GM23338 (cell line): ENCODE data around the gene PIP5K1C. TPM values are rescaled to one million over a fixed set of nuclear protein-coding genes. Genes with fewer than 3 reads are reported as not detected.

Source experiments
- ATAC-seq: fragments of 200-7000 bp; cut with Tn5 transposase; 3 replicates; pipeline ENCODE4 v1.9.1; 2020
- DNase-seq: peaks from one replicate; pipeline ENCODE4 v3.0.0-alpha.2; 2015; ENCODE audit warnings: low spot score
- H2AFZ ChIP-seq: fragments of 200-600 bp; sonication (generic); 2 replicates; pipeline ENCODE4 v1.8.0; 2016; ENCODE audit warnings: antibody characterized with exemption, mild to moderate bottlenecking, moderate library complexity
- H3F3A ChIP-seq: fragments of 200-600 bp; sonication (generic); replicated peaks from 2 replicates; pipeline ENCODE4 v1.8.0; 2017; ENCODE audit warnings: antibody characterized with exemption, mixed run types, low read depth
- H3K27ac ChIP-seq: fragments of 200-600 bp; sonication (generic); 2 replicates; pipeline ENCODE4 v1.6.1; 2016; ENCODE audit warnings: low read depth
- H3K27me3 ChIP-seq: fragments of 200-600 bp; sonication (generic); 2 replicates; pipeline ENCODE4 v1.8.0; 2016; ENCODE audit warnings: mild to moderate bottlenecking, mixed run types, moderate library complexity; ENCODE audit not compliant: insufficient read depth
- H3K36me3 ChIP-seq: fragments of 200-600 bp; sonication (generic); 2 replicates; pipeline ENCODE4 v1.8.0; 2016; ENCODE audit warnings: mild to moderate bottlenecking; ENCODE audit not compliant: insufficient read depth
- H3K4me1 ChIP-seq: fragments of 200-600 bp; sonication (generic); 2 replicates; pipeline ENCODE4 v1.8.0; 2016; ENCODE audit warnings: mild to moderate bottlenecking, moderate library complexity; ENCODE audit not compliant: insufficient read depth
- H3K4me2 ChIP-seq: fragments of 200-600 bp; sonication (generic); 2 replicates; pipeline ENCODE4 v1.7.1; 2017; ENCODE audit warnings: mixed run types
- H3K4me3 ChIP-seq: fragments of 200-600 bp; sonication (generic); 2 replicates; pipeline ENCODE4 v1.6.1; 2016; ENCODE audit warnings: mixed run types
- H3K79me2 ChIP-seq: fragments of 200-600 bp; sonication (generic); replicated peaks from 2 replicates; pipeline ENCODE4 v1.8.0; 2017; ENCODE audit warnings: mild to moderate bottlenecking; ENCODE audit not compliant: insufficient read depth
- H3K9me2 ChIP-seq: fragments of 200-600 bp; sonication (generic); 2 replicates; pipeline ENCODE4 v1.8.0; 2017; ENCODE audit not compliant: insufficient read depth
- H4K20me1 ChIP-seq: fragments of 200-600 bp; sonication (generic); replicated peaks from 2 replicates; pipeline ENCODE4 v1.8.0; 2017; ENCODE audit warnings: mild to moderate bottlenecking; ENCODE audit not compliant: insufficient read depth
- H3K27ac Mint-ChIP-seq: 2 replicates; pipeline ENCODE4 v1.8.0; 2020; ENCODE audit warnings: inconsistent platforms, mild to moderate bottlenecking, moderate library complexity, mixed read lengths
- H3K27me3 Mint-ChIP-seq: 3 replicates; pipeline ENCODE4 v1.8.0; 2022; ENCODE audit warnings: low read depth, mild to moderate bottlenecking, moderate library complexity, mixed read lengths, inconsistent platforms; ENCODE audit not compliant: insufficient read depth, poor library complexity
- H3K36me3 Mint-ChIP-seq: 3 replicates; pipeline ENCODE4 v1.8.0; 2021; ENCODE audit warnings: low read depth, mild to moderate bottlenecking, inconsistent platforms, moderate library complexity, mixed read lengths
- H3K4me1 Mint-ChIP-seq: 3 replicates; pipeline ENCODE4 v1.8.0; 2020; ENCODE audit warnings: mild to moderate bottlenecking, inconsistent platforms, mixed read lengths
- H3K4me3 Mint-ChIP-seq: 3 replicates; pipeline ENCODE4 v1.8.0; 2021; ENCODE audit warnings: moderate library complexity, mild to moderate bottlenecking, inconsistent platforms, mixed read lengths
- H3K9me3 Mint-ChIP-seq: 3 replicates; pipeline ENCODE4 v1.8.0; 2020; ENCODE audit warnings: moderate library complexity, mild to moderate bottlenecking, inconsistent platforms, mixed read lengths
- CREB1 ChIP-seq: fragments of 250-450 bp; sonication (Bioruptor Pico); IDR thresholded peaks from 2 replicates; pipeline ENCODE4 v1.5.0; 2020; ENCODE audit warnings: low read depth, mild to moderate bottlenecking, moderate library complexity
- CTCF ChIP-seq, 2 experiments: fragments of 200-600 bp in 1 of 2; sonication (generic) in 1 of 2; conservative IDR thresholded peaks; 2 replicates each; pipeline versions ENCODE4 v1.5.1 to v1.6.1; 2016 to 2017; ENCODE audit warnings: antibody characterized with exemption in 2 of 2, low read depth in 2 of 2, mild to moderate bottlenecking in 2 of 2, moderate library complexity in 1 of 2
- EZH2 ChIP-seq: fragments of 200-600 bp; sonication (generic); IDR thresholded peaks from one replicate; pipeline ENCODE4 v1.8.0; 2017; ENCODE audit warnings: antibody characterized with exemption, mild to moderate bottlenecking, low read depth; ENCODE audit not compliant: unreplicated experiment
- EZH2phosphoT487 ChIP-seq: fragments of 200-600 bp; sonication (generic); IDR thresholded peaks from one replicate; pipeline ENCODE4 v1.8.1; 2018; ENCODE audit warnings: antibody characterized with exemption; ENCODE audit not compliant: unreplicated experiment
- JUNB ChIP-seq: IDR thresholded peaks from one replicate; pipeline ENCODE4 v1.6.1; 2016; ENCODE audit warnings: antibody characterized with exemption; ENCODE audit not compliant: unreplicated experiment
- NANOG ChIP-seq: IDR thresholded peaks from 2 replicates; pipeline ENCODE4 v1.6.1; 2016; ENCODE audit warnings: antibody characterized with exemption, borderline replicate concordance
- POLR2AphosphoS5 ChIP-seq: IDR thresholded peaks from 2 replicates; pipeline ENCODE4 v1.6.1; 2016; ENCODE audit warnings: antibody characterized with exemption, low read depth
- STAT1 ChIP-seq: IDR thresholded peaks from one replicate; pipeline ENCODE4 v1.6.1; 2016; ENCODE audit warnings: antibody characterized with exemption; ENCODE audit not compliant: unreplicated experiment
- ZNF114 ChIP-seq: fragments of 250-450 bp; sonication (Bioruptor Pico); IDR thresholded peaks from 2 replicates; pipeline ENCODE4 v1.5.0; 2020; ENCODE audit warnings: mild to moderate bottlenecking, moderate library complexity
- ZNF331 ChIP-seq: fragments of 250-450 bp; sonication (Bioruptor Pico); IDR thresholded peaks from 2 replicates; pipeline ENCODE4 v1.5.0; 2020; ENCODE audit warnings: low read depth, mild to moderate bottlenecking, moderate library complexity
- polyA plus RNA-seq: library from polyadenylated mRNA; unstranded; fragments of >200 nt; fragmentation: Nextera tagmentation; extraction: Ambion mirVana; gene quantifications from 2 replicates; pipeline ENCODE4 v1.2.1, GENCODE V29; 2016
- total RNA-seq: library from RNA; depleted of rRNA; stranded (reverse); fragments of >200 nt; shearing (Covaris generic); gene quantifications from 2 replicates; pipeline ENCODE4 v1.2.3, GENCODE V29; 2014
- TF ChIP-seq, protein P1 (sequence below): fragments of 250-450 bp; sonication (Bioruptor Pico); IDR thresholded peaks from 2 replicates; pipeline ENCODE4 v1.5.0; 2020; ENCODE audit warnings: mild to moderate bottlenecking, moderate library complexity
- TF ChIP-seq, protein P2 (sequence below): IDR thresholded peaks from 2 replicates; pipeline ENCODE4 v1.6.1; 2016; ENCODE audit warnings: antibody characterized with exemption
- TF ChIP-seq, protein P3 (sequence below): IDR thresholded peaks from one replicate; pipeline ENCODE4 v1.6.1; 2018; ENCODE audit warnings: antibody characterized with exemption; ENCODE audit not compliant: unreplicated experiment

The PIP5K1C gene
- total and polyA plus RNA-seq, 2 experiments from 2014 or later: 11.8 to 46.7 TPM

DNA sequence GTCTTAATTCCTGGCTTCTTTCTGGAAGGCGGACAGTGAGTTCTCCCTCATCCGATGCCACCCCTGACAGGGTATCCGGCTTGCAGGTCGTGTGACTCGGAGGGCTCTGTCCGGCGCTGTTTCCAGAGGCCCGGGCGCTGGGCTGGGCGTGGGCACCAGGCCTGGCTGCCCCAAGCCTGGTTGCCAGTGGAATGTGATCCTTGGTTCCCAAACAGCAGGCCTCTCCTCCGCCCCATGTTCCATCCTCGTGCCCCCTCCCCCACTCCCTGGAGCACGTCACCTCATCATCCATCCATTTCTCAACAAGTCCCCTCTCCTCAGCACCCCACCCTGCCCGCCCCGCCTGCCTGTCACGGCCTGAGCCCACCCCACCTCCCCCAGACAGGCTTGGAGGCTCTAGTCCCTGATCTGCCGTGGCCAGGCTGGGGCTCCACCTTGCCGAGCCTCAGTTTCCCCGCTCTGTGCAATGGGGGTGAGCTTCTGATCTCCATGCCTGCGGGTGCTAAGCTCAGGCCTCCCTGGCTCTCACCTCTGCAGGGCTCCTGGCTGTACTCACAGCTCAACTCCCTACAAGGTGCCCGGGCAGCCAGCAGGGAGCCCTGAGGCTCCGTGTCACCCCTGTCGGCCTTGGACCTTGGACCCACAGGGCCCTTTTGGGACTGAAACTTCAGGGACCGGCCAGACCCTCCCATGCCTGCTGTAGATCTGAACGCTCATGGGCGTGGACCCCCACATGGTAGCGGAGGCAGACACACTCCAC, 95.9 kb downstream of the PIP5K1C start:
- peaks cover 11% of the 10 kb centered on the region for H3K27me3 ChIP-seq
- peaks cover 10% of the 10 kb centered on the region for H3K4me1 ChIP-seq
- no peak overlapping the region for H3K27ac ChIP-seq
- H3K4me2 ChIP-seq: no peak overlapping the region
- H3K4me1 Mint-ChIP-seq: peaks cover 11% of the 10 kb centered on the region
- DNase-seq (no peak), ATAC-seq (no peak)
- H3F3A ChIP-seq: peaks cover 4% of the 10 kb centered on the region; the same call in 1 of the 2 replicates
- no peaks in the 10 kb centered on the region for H3K79me2 ChIP-seq
- H3K36me3 ChIP-seq: no peaks in the 10 kb centered on the region
- H3K4me3 Mint-ChIP-seq: no peak overlapping the region
- no peaks in the 10 kb centered on the region for H4K20me1 ChIP-seq
- no peaks in the 10 kb centered on the region for H3K9me2 ChIP-seq
- TF ChIP-seq ZNF114 (CRISPR knock-in tag) (no peak), CREB1 (CRISPR knock-in tag) (no peak), NANOG (no peak), POLR2AphosphoS5 (no peak), STAT1 (no peak), EZH2phosphoT487 (no peak), ZNF331 (CRISPR knock-in tag) (no peak), EZH2 (no peak), JUNB (no peak), CTCF (conservative IDR thresholded peaks at IDR 0.05; ENCODE audit: low read depth in 2 of 2) (no peak)
- TF ChIP-seq, protein P1, sequence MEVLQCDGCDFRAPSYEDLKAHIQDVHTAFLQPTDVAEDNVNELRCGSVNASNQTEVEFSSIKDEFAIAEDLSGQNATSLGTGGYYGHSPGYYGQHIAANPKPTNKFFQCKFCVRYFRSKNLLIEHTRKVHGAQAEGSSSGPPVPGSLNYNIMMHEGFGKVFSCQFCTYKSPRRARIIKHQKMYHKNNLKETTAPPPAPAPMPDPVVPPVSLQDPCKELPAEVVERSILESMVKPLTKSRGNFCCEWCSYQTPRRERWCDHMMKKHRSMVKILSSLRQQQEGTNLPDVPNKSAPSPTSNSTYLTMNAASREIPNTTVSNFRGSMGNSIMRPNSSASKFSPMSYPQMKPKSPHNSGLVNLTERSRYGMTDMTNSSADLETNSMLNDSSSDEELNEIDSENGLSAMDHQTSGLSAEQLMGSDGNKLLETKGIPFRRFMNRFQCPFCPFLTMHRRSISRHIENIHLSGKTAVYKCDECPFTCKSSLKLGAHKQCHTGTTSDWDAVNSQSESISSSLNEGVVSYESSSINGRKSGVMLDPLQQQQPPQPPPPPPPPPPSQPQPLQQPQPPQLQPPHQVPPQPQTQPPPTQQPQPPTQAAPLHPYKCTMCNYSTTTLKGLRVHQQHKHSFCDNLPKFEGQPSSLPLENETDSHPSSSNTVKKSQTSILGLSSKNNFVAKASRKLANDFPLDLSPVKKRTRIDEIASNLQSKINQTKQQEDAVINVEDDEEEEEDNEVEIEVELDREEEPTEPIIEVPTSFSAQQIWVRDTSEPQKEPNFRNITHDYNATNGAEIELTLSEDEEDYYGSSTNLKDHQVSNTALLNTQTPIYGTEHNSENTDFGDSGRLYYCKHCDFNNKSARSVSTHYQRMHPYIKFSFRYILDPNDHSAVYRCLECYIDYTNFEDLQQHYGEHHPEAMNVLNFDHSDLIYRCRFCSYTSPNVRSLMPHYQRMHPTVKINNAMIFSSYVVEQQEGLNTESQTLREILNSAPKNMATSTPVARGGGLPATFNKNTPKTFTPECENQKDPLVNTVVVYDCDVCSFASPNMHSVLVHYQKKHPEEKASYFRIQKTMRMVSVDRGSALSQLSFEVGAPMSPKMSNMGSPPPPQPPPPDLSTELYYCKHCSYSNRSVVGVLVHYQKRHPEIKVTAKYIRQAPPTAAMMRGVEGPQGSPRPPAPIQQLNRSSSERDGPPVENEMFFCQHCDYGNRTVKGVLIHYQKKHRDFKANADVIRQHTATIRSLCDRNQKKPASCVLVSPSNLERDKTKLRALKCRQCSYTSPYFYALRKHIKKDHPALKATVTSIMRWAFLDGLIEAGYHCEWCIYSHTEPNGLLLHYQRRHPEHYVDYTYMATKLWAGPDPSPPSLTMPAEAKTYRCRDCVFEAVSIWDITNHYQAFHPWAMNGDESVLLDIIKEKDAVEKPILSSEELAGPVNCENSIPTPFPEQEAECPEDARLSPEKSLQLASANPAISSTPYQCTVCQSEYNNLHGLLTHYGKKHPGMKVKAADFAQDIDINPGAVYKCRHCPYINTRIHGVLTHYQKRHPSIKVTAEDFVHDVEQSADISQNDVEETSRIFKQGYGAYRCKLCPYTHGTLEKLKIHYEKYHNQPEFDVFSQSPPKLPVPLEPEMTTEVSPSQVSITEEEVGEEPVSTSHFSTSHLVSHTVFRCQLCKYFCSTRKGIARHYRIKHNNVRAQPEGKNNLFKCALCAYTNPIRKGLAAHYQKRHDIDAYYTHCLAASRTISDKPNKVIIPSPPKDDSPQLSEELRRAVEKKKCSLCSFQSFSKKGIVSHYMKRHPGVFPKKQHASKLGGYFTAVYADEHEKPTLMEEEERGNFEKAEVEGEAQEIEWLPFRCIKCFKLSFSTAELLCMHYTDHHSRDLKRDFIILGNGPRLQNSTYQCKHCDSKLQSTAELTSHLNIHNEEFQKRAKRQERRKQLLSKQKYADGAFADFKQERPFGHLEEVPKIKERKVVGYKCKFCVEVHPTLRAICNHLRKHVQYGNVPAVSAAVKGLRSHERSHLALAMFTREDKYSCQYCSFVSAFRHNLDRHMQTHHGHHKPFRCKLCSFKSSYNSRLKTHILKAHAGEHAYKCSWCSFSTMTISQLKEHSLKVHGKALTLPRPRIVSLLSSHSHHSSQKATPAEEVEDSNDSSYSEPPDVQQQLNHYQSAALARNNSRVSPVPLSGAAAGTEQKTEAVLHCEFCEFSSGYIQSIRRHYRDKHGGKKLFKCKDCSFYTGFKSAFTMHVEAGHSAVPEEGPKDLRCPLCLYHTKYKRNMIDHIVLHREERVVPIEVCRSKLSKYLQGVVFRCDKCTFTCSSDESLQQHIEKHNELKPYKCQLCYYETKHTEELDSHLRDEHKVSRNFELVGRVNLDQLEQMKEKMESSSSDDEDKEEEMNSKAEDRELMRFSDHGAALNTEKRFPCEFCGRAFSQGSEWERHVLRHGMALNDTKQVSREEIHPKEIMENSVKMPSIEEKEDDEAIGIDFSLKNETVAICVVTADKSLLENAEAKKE: no peak
- TF ChIP-seq, protein P2, sequence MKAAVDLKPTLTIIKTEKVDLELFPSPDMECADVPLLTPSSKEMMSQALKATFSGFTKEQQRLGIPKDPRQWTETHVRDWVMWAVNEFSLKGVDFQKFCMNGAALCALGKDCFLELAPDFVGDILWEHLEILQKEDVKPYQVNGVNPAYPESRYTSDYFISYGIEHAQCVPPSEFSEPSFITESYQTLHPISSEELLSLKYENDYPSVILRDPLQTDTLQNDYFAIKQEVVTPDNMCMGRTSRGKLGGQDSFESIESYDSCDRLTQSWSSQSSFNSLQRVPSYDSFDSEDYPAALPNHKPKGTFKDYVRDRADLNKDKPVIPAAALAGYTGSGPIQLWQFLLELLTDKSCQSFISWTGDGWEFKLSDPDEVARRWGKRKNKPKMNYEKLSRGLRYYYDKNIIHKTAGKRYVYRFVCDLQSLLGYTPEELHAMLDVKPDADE: no peak
- TF ChIP-seq, protein P3, sequence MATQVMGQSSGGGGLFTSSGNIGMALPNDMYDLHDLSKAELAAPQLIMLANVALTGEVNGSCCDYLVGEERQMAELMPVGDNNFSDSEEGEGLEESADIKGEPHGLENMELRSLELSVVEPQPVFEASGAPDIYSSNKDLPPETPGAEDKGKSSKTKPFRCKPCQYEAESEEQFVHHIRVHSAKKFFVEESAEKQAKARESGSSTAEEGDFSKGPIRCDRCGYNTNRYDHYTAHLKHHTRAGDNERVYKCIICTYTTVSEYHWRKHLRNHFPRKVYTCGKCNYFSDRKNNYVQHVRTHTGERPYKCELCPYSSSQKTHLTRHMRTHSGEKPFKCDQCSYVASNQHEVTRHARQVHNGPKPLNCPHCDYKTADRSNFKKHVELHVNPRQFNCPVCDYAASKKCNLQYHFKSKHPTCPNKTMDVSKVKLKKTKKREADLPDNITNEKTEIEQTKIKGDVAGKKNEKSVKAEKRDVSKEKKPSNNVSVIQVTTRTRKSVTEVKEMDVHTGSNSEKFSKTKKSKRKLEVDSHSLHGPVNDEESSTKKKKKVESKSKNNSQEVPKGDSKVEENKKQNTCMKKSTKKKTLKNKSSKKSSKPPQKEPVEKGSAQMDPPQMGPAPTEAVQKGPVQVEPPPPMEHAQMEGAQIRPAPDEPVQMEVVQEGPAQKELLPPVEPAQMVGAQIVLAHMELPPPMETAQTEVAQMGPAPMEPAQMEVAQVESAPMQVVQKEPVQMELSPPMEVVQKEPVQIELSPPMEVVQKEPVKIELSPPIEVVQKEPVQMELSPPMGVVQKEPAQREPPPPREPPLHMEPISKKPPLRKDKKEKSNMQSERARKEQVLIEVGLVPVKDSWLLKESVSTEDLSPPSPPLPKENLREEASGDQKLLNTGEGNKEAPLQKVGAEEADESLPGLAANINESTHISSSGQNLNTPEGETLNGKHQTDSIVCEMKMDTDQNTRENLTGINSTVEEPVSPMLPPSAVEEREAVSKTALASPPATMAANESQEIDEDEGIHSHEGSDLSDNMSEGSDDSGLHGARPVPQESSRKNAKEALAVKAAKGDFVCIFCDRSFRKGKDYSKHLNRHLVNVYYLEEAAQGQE: no peak
- no peak overlapping the region for H3K27ac Mint-ChIP-seq
- no peaks in the 10 kb centered on the region for H3K9me3 Mint-ChIP-seq
- no peaks in the 10 kb centered on the region for H3K36me3 Mint-ChIP-seq
- H3K27me3 Mint-ChIP-seq: peaks cover 12% of the 10 kb centered on the region
- no peak overlapping the region for H3K4me3 ChIP-seq
- H2AFZ ChIP-seq: no peak overlapping the region
